HEK293 (cell line): ENCODE results near the gene SAYSD1.

Source experiments
- CTCF ChIA-PET: fragments of 350-600 bp; formaldehyde crosslinking; extraction: SDS; loops from one replicate; lab custom pipeline; 2021; ENCODE audit warnings: antibody characterized with exemption; lab: Yijun Ruan, JAX
- POLR2A ChIA-PET: fragments of 300-600 bp; formaldehyde crosslinking; extraction: SDS; loops from one replicate; lab custom pipeline; 2020; ENCODE audit warnings: antibody characterized with exemption, inconsistent platforms; lab: Yijun Ruan, JAX
- H3K27ac ChIP-seq: fragments of 200-500 bp; sonication (Bioruptor generic); 2 replicates; pipeline ENCODE4 v1.5.1; 2014; ENCODE audit warnings: low read depth, low read length, control low read depth, inconsistent platforms; ENCODE audit errors: extremely low read depth
- H3K36me3 ChIP-seq, 2 experiments: fragments of 200-500 bp in 1 of 2; sonication (Bioruptor generic) in 1 of 2; 1 replicate in 1 of 2; 2 replicates in 1 of 2; pipeline ENCODE4 v1.5.1; 2014 to 2017; ENCODE audit warnings: inconsistent platforms in 2 of 2, low read length in 2 of 2; ENCODE audit not compliant: control insufficient read depth in 2 of 2, insufficient read depth in 1 of 2
- H3K4me1 ChIP-seq: fragments of 200-500 bp; sonication (Bioruptor generic); 2 replicates; pipeline ENCODE4 v1.5.1; 2014; ENCODE audit warnings: mild to moderate bottlenecking, low read length, inconsistent platforms; ENCODE audit not compliant: control insufficient read depth, insufficient read depth
- H3K4me3 ChIP-seq: 2 replicates; pipeline ENCODE4 v1.5.1; 2011; ENCODE audit warnings: low read depth, mild to moderate bottlenecking, control low read depth, low read length, moderate library complexity
- H3K9me3 ChIP-seq: fragments of 200-500 bp; sonication (Bioruptor generic); 2 replicates; pipeline ENCODE4 v1.5.1; 2014; ENCODE audit warnings: low read depth, low read length, inconsistent platforms; ENCODE audit not compliant: control insufficient read depth, insufficient read depth
- HOXC10 ChIP-seq: sonication (generic); formaldehyde crosslinking; IDR thresholded peaks from 2 replicates; pipeline ENCODE4 v1.8.1; 2023; ENCODE audit warnings: mild to moderate bottlenecking, missing genetic modification reagents
- KLF10 ChIP-seq: fragments of 450-650 bp; IDR thresholded peaks from 2 replicates; pipeline ENCODE4 v1.5.1; 2018; ENCODE audit warnings: missing biosample characterization, mild to moderate bottlenecking, missing genetic modification characterization
- MEIS1 ChIP-seq: sonication (generic); formaldehyde crosslinking; IDR thresholded peaks from 2 replicates; pipeline ENCODE4 v1.8.1; 2022; ENCODE audit warnings: missing genetic modification reagents, mild to moderate bottlenecking, borderline replicate concordance
- SP3 ChIP-seq: fragments of 450-650 bp; formaldehyde crosslinking; IDR thresholded peaks from 2 replicates; pipeline ENCODE4 v1.5.1; 2016; ENCODE audit warnings: missing biosample characterization, missing genetic modification characterization
- ZNF133 ChIP-seq: fragments of 450-650 bp; formaldehyde crosslinking; IDR thresholded peaks from 2 replicates; pipeline ENCODE4 v1.5.1; 2016; ENCODE audit warnings: missing biosample characterization, missing genetic modification characterization
- ZNF155 ChIP-seq: fragments of 450-650 bp; formaldehyde crosslinking; IDR thresholded peaks from 2 replicates; pipeline ENCODE4 v1.5.1; 2016; ENCODE audit warnings: missing biosample characterization, missing genetic modification characterization
- ZNF169 ChIP-seq: fragments of 450-650 bp; formaldehyde crosslinking; IDR thresholded peaks from 2 replicates; pipeline ENCODE4 v1.5.1; 2016; ENCODE audit warnings: missing biosample characterization, missing genetic modification characterization
- ZNF184 ChIP-seq: fragments of 450-650 bp; IDR thresholded peaks from 2 replicates; pipeline ENCODE4 v1.5.1; 2018; ENCODE audit warnings: missing biosample characterization, mild to moderate bottlenecking, missing genetic modification characterization
- ZNF221 ChIP-seq: fragments of 450-650 bp; formaldehyde crosslinking; IDR thresholded peaks from 2 replicates; pipeline ENCODE4 v1.5.1; 2017; ENCODE audit warnings: missing biosample characterization, missing genetic modification characterization, borderline replicate concordance
- ZNF366 ChIP-seq: fragments of 450-650 bp; formaldehyde crosslinking; conservative IDR thresholded peaks from 2 replicates; pipeline ENCODE4 v1.5.1; 2016; ENCODE audit warnings: missing biosample characterization, missing genetic modification characterization
- ZNF423 ChIP-seq: fragments of 450-650 bp; formaldehyde crosslinking; IDR thresholded peaks from 2 replicates; pipeline ENCODE4 v1.5.1; 2016; ENCODE audit warnings: missing biosample characterization, missing genetic modification characterization
- ZNF473 ChIP-seq: fragments of 450-650 bp; formaldehyde crosslinking; IDR thresholded peaks from 2 replicates; pipeline ENCODE4 v1.5.1; 2017; ENCODE audit warnings: missing biosample characterization, missing genetic modification characterization
- ZNF544 ChIP-seq: fragments of 450-650 bp; formaldehyde crosslinking; IDR thresholded peaks from 2 replicates; pipeline ENCODE4 v1.5.0; 2017; ENCODE audit warnings: missing biosample characterization, missing genetic modification characterization
- ZNF561 ChIP-seq: fragments of 450-650 bp; IDR thresholded peaks from 2 replicates; pipeline ENCODE4 v1.5.1; 2018; ENCODE audit warnings: missing biosample characterization, missing genetic modification characterization, borderline replicate concordance
- ZNF571 ChIP-seq: fragments of 450-650 bp; formaldehyde crosslinking; IDR thresholded peaks from 2 replicates; pipeline ENCODE4 v1.5.0; 2017; ENCODE audit warnings: missing biosample characterization, missing genetic modification characterization
- ZNF626 ChIP-seq: fragments of 450-650 bp; sonication (Bioruptor Pico); formaldehyde crosslinking; IDR thresholded peaks from 2 replicates; pipeline ENCODE4 v1.5.1; 2018; ENCODE audit warnings: missing biosample characterization, missing genetic modification characterization, inconsistent platforms
- ZSCAN16 ChIP-seq: fragments of 450-650 bp; formaldehyde crosslinking; IDR thresholded peaks from 2 replicates; pipeline ENCODE4 v1.5.1; 2016; ENCODE audit warnings: missing biosample characterization, missing genetic modification characterization
- TF ChIP-seq, protein P1 (sequence below): fragments of 450-650 bp; formaldehyde crosslinking; IDR thresholded peaks from 2 replicates; pipeline ENCODE4 v1.5.1; 2016; ENCODE audit warnings: missing biosample characterization, missing genetic modification characterization
- TF ChIP-seq, protein P2 (sequence below): fragments of 450-650 bp; formaldehyde crosslinking; IDR thresholded peaks from 2 replicates; pipeline ENCODE4 v1.5.1; 2016; ENCODE audit warnings: missing biosample characterization, missing genetic modification characterization, borderline replicate concordance
- TF ChIP-seq, protein P3 (sequence below): fragments of 450-650 bp; formaldehyde crosslinking; IDR thresholded peaks from 2 replicates; pipeline ENCODE4 v1.5.1; 2016; ENCODE audit warnings: missing biosample characterization, missing genetic modification characterization, low read depth
- TF ChIP-seq, protein P4 (sequence below): fragments of 450-650 bp; formaldehyde crosslinking; IDR thresholded peaks from 2 replicates; pipeline ENCODE4 v1.5.1; 2016; ENCODE audit warnings: missing biosample characterization, missing genetic modification characterization
- TF ChIP-seq, protein P5 (sequence below): fragments of 450-650 bp; formaldehyde crosslinking; IDR thresholded peaks from 2 replicates; pipeline ENCODE4 v1.5.1; 2017; ENCODE audit warnings: missing biosample characterization, missing genetic modification characterization
- TF ChIP-seq, protein P6 (sequence below): fragments of 450-650 bp; formaldehyde crosslinking; IDR thresholded peaks from 2 replicates; pipeline ENCODE4 v1.5.1; 2016; ENCODE audit warnings: missing biosample characterization, missing genetic modification characterization
- TF ChIP-seq, protein P7 (sequence below): fragments of 450-650 bp; formaldehyde crosslinking; IDR thresholded peaks from 2 replicates; pipeline ENCODE4; 2016; ENCODE audit warnings: missing biosample characterization, missing genetic modification characterization

The SAYSD1 gene

DNA sequence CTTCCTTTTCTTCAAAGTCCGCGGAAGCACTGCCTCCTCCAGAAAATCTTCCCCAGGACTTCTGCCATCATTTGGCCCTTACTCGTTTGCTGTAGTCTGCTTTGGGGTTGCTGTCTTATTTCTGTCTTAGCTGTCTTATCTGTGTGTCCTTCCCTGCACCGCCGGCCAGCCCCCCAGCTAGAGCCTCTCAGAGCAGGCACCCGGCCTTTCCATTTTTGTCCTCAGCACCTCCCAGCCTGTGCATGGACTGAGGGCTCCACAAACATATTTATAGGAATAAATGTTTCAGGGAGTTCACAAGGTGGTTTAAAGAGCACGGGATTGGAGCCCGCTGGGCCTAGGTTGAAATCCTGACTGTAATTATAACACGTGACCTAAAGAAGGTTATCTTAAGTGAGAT lies 58.3 kb downstream of the SAYSD1 start:
- ChIA-PET CTCF (interaction anchor here (0.7 kb wide), 1 partner anchor 96 kb away, joined by 4 read pairs; no protein-coding TSS in a partner anchor), POLR2A (no interaction called here)
- Histone ChIP-seq H3K4me3 (no peak overlapping the region), H3K4me1 (peaks cover 24% of the 10 kb centered on the region), H3K27ac (no peak overlapping the region), H3K36me3 (no peaks in the 10 kb centered on the region), H3K9me3 (no peaks in the 10 kb centered on the region)
- TF ChIP-seq ZSCAN16 (tag by site-specific recombination): no peak
- TF ChIP-seq ZNF184 (tag by site-specific recombination): no peak
- TF ChIP-seq, protein P1, sequence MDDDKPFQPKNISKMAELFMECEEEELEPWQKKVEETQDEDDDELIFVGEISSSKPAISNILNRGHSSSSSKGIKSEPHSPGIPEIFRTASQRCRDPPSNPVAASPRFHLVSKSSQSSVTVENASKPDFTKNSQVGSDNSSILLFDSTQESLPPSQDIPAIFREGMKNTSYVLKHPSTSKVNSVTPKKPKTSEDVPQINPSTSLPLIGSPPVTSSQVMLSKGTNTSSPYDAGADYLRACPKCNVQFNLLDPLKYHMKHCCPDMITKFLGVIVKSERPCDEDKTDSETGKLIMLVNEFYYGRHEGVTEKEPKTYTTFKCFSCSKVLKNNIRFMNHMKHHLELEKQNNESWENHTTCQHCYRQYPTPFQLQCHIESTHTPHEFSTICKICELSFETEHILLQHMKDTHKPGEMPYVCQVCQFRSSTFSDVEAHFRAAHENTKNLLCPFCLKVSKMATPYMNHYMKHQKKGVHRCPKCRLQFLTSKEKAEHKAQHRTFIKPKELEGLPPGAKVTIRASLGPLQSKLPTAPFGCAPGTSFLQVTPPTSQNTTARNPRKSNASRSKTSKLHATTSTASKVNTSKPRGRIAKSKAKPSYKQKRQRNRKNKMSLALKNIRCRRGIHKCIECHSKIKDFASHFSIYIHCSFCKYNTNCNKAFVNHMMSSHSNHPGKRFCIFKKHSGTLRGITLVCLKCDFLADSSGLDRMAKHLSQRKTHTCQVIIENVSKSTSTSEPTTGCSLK (tag by site-specific recombination): no peak
- TF ChIP-seq, protein P2, sequence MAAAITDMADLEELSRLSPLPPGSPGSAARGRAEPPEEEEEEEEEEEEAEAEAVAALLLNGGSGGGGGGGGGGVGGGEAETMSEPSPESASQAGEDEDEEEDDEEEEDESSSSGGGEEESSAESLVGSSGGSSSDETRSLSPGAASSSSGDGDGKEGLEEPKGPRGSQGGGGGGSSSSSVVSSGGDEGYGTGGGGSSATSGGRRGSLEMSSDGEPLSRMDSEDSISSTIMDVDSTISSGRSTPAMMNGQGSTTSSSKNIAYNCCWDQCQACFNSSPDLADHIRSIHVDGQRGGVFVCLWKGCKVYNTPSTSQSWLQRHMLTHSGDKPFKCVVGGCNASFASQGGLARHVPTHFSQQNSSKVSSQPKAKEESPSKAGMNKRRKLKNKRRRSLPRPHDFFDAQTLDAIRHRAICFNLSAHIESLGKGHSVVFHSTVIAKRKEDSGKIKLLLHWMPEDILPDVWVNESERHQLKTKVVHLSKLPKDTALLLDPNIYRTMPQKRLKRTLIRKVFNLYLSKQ (tag by site-specific recombination): no peak
- TF ChIP-seq, protein P3, sequence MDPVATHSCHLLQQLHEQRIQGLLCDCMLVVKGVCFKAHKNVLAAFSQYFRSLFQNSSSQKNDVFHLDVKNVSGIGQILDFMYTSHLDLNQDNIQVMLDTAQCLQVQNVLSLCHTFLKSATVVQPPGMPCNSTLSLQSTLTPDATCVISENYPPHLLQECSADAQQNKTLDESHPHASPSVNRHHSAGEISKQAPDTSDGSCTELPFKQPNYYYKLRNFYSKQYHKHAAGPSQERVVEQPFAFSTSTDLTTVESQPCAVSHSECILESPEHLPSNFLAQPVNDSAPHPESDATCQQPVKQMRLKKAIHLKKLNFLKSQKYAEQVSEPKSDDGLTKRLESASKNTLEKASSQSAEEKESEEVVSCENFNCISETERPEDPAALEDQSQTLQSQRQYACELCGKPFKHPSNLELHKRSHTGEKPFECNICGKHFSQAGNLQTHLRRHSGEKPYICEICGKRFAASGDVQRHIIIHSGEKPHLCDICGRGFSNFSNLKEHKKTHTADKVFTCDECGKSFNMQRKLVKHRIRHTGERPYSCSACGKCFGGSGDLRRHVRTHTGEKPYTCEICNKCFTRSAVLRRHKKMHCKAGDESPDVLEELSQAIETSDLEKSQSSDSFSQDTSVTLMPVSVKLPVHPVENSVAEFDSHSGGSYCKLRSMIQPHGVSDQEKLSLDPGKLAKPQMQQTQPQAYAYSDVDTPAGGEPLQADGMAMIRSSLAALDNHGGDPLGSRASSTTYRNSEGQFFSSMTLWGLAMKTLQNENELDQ: no peak
- no peak for TF ChIP-seq ZNF561 (tag by site-specific recombination)
- TF ChIP-seq, protein P4, sequence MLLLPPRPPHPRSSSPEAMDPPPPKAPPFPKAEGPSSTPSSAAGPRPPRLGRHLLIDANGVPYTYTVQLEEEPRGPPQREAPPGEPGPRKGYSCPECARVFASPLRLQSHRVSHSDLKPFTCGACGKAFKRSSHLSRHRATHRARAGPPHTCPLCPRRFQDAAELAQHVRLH (tag by site-specific recombination): no peak
- TF ChIP-seq ZNF544 (tag by site-specific recombination): no peak
- TF ChIP-seq ZNF169: no peak
- TF ChIP-seq ZNF155 (tag by site-specific recombination): no peak
- no peak for TF ChIP-seq ZNF571 (tag by site-specific recombination)
- TF ChIP-seq ZNF133 (tag by site-specific recombination): no peak
- TF ChIP-seq SP3: no peak
- no peak for TF ChIP-seq ZNF626 (tag by site-specific recombination)
- TF ChIP-seq ZNF366 (tag by site-specific recombination): no peak
- TF ChIP-seq ZNF221 (tag by site-specific recombination): no peak
- TF ChIP-seq HOXC10 (CRISPR knock-in tag): no peak

DNA sequence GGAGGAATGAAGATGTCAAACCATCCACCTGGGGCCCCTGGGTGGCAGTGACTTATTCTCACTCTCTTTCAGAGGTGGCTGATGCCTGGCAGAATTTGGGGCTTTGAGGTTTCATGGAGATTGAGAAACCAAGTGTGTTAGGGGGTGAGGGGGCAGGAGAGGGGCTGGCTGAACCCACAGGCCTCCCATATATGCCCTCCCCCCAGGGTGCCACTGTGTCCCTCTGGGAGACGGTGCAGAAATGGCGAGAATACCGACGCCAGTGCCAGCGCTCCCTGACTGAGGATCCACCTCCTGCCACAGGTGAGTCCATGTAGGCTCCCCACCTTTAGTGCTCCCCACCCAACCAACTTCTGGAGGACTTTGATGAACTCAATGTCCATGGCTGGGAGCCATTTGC lies 58.8 kb downstream of the SAYSD1 start:
- Histone ChIP-seq H3K4me3 (no peak overlapping the region), H3K9me3 (no peaks in the 10 kb centered on the region), H3K4me1 (peaks cover 19% of the 10 kb centered on the region), H3K27ac (no peak overlapping the region), H3K36me3 (no peaks in the 10 kb centered on the region)
- CTCF ChIA-PET: interaction anchor here (0.7 kb wide), 1 partner anchor 96 kb away, joined by 4 read pairs; no protein-coding TSS in a partner anchor
- POLR2A ChIA-PET: no interaction called here
- TF ChIP-seq, protein P5, sequence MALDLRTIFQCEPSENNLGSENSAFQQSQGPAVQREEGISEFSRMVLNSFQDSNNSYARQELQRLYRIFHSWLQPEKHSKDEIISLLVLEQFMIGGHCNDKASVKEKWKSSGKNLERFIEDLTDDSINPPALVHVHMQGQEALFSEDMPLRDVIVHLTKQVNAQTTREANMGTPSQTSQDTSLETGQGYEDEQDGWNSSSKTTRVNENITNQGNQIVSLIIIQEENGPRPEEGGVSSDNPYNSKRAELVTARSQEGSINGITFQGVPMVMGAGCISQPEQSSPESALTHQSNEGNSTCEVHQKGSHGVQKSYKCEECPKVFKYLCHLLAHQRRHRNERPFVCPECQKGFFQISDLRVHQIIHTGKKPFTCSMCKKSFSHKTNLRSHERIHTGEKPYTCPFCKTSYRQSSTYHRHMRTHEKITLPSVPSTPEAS (tag by site-specific recombination): no peak
- TF ChIP-seq ZNF473: no peak
- TF ChIP-seq, protein P6, sequence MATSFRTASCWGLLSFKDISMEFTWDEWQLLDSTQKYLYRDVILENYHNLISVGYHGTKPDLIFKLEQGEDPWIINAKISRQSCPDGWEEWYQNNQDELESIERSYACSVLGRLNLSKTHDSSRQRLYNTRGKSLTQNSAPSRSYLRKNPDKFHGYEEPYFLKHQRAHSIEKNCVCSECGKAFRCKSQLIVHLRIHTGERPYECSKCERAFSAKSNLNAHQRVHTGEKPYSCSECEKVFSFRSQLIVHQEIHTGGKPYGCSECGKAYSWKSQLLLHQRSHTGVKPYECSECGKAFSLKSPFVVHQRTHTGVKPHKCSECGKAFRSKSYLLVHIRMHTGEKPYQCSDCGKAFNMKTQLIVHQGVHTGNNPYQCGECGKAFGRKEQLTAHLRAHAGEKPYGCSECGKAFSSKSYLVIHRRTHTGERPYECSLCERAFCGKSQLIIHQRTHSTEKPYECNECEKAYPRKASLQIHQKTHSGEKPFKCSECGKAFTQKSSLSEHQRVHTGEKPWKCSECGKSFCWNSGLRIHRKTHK (tag by site-specific recombination): no peak
- TF ChIP-seq KLF10 (tag by site-specific recombination): no peak
- TF ChIP-seq, protein P7, sequence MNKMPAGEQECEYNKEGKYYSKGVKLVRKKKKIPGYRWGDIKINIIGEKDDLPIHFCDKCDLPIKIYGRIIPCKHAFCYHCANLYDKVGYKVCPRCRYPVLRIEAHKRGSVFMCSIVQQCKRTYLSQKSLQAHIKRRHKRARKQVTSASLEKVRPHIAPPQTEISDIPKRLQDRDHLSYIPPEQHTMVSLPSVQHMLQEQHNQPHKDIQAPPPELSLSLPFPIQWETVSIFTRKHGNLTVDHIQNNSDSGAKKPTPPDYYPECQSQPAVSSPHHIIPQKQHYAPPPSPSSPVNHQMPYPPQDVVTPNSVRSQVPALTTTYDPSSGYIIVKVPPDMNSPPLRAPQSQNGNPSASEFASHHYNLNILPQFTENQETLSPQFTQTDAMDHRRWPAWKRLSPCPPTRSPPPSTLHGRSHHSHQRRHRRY (tag by site-specific recombination): no peak
- TF ChIP-seq ZNF423 (tag by site-specific recombination): no peak
- no peak for TF ChIP-seq MEIS1 (CRISPR knock-in tag)
